Posterior vena cava (tissue), 2 donors: ENCODE results near the gene HOXB5. TPM values are rescaled to one million over a fixed set of nuclear protein-coding genes. Genes with fewer than 3 reads are reported as not detected.

Experiments used
- DNase-seq: peaks from one replicate; pipeline ENCODE4 v3.0.0-alpha.2; 2020; ENCODE audit warnings: low spot score
- intact Hi-C, 2 donors: fragments of 100-400 bp; cut with DNase I; formaldehyde crosslinking; loops; one replicate each; pipeline versions ENCODE4 v1.14.1 to v1.14.2; 2022 to 2023
- long read RNA-seq, 2 donors: library from polyadenylated mRNA; unstranded; transcript quantifications; one replicate each; pipeline ENCODE4 v2.0.0, GENCODE V29; 2020 to 2021
- total RNA-seq, 2 donors: library from RNA; stranded (reverse); fragmentation: NEBNext Ultra II Directional; extraction: Animal tissue kit (Norgen Biotek cat#: 25700); gene quantifications; one replicate each; pipeline ENCODE4 v1.2.1, GENCODE V29; 2021
- donor health status: DM: yes; HTN: yes; CAD: no.
- donor health status: DM: yes; HTN: yes; CAD: no.

Gene HOXB5
- 1 to 10 TPM; 1.1 to 2.8 TPM for total RNA-seq
- long read RNA-seq, donor 1 = 0 reads
- long read RNA-seq, donor 2 = 0 reads

DNA sequence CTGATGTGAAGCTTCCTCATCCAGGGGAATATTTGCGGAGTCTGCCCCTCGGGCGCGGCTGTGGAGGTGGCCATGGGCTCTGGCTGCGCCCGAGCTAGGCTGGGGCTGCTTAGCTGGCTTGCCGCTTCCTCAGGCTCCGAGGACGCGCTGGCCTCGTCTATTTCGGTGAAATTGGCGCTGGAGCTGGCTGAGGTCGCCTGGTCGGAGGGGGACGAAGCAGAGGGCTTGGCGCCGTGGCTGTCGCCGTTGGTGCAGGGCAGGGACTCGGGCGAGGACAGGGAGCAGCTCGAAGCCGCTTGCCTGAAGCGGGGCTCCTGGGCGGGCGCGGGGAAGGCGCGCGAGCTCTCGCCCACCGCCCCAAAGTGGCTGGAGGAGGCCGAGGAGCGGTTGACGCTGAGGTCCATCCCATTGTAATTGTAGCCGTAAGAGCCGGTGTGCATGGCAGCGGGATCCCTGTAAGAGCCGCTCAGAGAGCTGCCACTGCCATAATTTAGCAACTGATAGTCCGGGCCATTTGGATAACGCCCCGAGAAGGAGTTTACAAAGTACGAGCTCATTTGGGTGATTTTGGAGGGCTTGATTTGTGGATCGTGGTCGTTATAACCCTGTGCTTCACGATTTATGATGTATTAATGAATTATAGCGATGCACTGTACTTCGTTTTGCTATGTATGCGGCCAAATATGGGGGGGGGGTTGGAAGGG lies at the start of gene HOXB5:
HOXB5 (minus strand) TSS at position 654 of the 704 bp plus-strand sequence; CDS start at position 557, 97 bp downstream.
- intact Hi-C loops = loop anchor here (5.0 to 10.0 kb wide), 2 partner anchors 238 to 241 kb away; no protein-coding TSS in a partner anchor

DNA sequence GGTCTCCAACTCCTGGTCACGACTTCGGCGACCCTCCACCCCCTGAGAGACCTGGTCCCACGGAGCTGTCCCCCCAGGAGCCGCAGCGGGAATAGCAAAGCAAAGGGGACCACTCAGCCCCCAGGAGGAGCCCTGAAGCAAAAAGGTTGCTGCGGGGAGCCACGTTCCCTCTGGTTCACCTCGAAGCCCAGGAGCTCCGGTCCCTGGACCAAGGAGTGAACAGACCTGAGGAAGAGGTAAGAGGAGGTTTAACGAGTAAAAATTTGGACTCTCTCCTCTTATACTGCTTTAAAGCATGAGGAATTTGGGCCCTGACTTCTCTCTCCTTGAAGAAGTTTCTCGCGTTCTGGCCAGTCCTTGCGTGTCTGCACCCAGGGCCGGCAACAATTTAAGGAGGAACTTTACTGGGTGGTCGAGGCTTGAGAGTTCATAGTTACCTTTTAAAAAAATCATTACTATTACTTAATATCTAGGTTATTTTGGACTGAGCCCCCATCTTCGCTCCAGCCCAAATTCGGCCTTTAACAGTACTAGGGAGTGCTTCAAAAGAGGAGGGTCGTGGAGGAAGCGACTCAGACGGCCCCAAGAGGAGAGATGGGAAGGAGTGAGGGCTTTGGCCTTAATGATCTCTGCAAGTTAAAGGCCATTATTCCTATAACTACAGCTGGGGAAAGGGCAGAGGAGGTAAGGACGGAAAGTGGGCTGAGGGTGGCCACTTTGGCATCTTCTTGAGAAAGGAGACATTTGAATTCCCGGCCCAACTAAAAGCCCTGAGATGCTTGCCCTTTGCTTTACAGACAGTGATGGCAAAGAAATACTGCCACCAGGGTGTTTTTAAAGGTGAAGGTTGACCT lies 49.5 kb upstream of the HOXB5 start:
- intact Hi-C loops = no loop called here
- DNase-seq = no peak

More for the DNA sequence above, at the start of gene HOXB5:
- DNase-seq = no peak

DNA sequence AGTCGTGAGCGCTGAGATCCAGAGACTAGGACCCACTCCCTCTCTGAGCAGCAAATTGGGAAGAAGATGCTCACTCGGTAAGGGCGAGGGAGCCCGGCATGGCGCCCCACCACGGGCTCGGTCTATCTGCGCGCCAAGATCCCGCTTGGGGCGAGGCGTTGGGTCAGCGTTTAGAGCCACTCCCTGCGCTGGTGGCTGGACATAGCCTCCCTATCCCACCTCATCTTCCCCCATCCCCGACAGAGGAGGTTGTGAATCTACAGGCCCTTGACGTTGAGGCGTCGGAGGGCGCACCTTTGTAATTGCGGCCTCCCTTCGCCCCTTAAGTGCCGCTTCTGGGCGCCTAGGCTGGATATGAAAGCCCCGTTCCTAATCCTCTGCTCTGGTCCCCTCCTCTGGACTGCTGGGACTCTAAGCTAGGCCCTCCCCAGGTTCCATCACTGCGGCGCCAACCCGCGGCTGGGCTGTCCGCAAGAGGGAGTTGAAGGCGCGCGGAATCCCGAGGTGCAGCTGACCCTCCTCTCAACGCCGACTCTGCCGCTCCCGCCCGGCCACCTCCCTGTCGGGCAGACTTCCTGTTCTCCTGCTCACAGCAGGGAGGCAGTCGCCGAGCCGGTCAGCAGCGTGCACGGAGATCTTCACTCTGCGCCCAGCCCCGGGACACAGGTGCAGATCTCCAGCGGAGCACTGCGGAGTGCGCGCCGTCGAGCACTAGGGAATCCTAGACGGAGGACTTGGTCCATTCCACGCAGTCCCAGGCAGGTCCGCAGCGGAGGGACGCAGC lies 48.7 kb upstream of the HOXB5 start:
- intact Hi-C loops = no loop called here
- no peak for DNase-seq

DNA sequence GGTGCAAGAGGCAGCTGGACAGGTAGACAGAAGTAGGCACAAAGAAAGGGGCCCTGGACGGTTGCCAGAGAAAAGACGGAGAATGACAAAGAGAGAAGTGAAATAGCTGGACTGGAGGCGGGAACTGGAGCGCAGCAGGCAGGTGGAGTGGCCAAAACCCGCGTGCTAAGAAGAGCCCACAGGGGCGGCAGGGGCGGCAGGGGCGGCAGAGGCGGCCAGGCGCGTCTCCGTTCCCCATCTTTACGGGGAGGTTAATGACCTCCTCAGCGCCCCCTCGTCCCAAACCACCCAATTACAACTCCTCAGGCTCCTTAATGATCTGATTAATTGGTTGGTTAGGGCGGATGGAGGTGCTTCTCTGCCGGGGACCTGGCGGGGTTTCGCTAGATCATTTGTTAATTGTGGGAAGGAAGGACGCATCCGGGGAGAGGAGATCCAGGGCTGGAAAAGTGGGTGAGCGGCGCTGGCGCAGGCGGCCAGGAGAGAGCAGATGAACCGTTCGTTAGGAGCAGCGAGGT lies 48.0 kb upstream of the HOXB5 start:
- no peak for DNase-seq
- intact Hi-C loops = no loop called here

DNA sequence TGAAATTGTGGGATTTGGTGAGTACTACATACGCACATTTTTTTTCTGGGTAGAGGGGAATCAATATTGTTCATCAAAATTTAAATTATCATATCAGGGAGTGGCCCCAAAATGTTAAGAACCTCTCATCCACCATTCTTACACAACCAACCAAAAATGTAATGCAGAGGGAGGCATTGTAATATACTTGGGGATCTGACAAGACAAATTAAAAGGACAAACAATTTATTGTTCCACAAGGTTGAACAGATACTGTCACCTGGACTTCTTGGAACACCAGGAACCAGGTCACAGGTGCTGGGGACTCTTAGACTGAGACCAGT lies 47.2 kb upstream of the HOXB5 start:
- DNase-seq = no peak
- intact Hi-C loops = no loop called here

DNA sequence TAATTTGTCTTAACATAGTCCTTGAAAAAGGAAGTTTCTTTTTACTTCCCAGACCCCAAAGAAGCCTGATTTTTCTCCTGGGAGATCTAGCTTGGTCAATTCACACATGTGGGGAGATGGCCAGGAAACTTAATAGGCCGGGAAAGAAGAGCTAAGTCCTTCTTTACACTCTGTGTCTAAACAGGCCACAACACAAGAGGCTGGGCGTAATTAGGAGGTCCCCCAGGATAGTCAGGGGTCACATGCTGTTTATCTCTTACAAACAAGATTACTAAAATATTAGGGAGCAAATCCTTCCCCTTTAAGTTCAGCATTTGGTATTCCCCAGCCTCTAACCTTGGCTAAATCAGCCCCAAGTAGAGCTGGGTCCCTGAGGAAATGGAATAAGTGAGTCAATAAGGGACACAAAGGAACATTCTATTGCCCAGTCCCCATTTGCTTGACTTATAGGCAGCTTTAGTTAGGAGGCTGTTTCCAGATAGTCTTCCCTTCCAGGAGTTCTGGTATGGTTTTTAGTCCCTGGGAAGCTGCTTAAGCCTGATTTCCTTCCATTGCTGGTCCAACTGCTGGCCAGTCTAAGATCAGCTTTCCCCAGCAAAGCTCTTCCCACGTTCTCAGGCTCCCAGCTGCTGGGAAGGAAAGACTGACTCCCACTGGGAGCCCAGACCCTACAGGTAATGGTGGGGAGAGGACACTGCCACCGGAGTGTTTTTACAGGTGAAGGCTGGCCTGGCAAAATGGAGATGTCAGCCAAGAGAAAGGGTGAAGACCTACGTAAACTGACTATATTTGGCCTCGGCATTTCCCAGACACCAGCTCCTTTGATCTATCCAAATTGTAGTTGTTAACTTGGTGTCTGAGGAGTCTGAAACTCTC lies 46.6 kb upstream of the HOXB5 start:
- intact Hi-C loops = no loop called here
- no peak for DNase-seq

DNA sequence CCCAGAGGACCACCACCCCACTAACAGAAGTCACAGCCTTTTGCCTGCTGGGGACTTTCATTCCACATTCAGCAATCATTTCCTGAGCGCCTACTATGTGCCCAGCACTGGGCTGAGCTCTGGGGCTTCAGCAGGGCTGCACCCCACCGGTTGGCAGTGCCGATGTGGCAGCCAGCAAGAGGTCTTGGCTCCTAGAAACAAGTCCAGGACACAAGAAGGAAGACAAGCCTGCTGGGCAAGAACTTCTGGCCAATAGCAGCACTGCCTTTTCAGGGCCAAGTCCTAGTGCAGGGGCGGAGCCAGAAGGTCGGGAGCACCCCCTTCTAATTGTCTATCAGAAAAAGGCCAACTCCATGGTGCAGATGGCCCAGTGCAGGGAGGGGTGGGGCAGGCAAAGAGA lies 45.6 kb upstream of the HOXB5 start:
- intact Hi-C loops = no loop called here
- DNase-seq = peak; percentile 58

DNA sequence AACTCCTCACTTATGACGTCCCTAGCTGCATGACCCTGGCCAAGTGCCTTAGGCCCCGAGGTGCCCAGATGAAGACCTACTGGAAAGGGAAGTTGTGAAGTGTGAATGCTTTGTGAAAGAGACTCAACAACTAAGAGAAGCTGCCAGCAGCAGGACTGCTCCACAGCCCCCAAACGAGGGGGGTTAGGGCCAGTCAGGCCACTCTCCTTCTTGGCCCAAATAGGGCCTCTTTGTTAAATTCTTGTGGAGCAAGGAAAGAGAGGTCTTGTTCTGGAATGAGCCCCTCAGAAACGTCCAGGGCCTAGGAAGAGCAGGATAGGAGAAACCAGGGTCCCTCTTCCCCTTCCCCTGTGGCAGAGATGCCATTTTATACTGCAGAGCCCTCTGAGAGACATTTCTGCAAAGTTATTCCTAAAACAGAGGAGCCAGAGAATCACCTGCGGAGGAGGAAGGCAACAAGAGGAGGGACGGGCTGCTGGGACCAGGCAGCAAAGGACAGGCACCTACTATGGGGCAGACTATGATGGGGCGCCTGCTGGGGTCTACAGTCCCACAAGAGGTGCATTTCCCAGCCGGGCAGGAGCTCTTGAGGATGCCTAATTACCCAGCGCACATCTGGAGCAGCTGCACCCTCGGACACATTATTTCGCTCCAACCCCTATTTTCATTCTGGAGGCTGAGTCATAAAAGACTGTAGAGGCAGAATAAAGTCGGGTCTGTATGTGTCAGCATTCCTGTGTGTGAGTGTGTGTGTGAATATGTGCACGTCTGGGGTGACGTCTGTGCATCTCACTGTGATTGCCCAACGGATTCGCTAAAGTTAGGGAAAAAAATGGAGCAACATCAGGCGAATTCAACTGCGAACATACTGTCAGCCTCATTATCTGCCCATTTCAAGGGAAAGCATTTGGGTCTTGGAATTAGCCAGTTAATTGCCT lies 44.0 kb upstream of the HOXB5 start:
- intact Hi-C loops = no loop called here
- peak; percentile 4 for DNase-seq

DNA sequence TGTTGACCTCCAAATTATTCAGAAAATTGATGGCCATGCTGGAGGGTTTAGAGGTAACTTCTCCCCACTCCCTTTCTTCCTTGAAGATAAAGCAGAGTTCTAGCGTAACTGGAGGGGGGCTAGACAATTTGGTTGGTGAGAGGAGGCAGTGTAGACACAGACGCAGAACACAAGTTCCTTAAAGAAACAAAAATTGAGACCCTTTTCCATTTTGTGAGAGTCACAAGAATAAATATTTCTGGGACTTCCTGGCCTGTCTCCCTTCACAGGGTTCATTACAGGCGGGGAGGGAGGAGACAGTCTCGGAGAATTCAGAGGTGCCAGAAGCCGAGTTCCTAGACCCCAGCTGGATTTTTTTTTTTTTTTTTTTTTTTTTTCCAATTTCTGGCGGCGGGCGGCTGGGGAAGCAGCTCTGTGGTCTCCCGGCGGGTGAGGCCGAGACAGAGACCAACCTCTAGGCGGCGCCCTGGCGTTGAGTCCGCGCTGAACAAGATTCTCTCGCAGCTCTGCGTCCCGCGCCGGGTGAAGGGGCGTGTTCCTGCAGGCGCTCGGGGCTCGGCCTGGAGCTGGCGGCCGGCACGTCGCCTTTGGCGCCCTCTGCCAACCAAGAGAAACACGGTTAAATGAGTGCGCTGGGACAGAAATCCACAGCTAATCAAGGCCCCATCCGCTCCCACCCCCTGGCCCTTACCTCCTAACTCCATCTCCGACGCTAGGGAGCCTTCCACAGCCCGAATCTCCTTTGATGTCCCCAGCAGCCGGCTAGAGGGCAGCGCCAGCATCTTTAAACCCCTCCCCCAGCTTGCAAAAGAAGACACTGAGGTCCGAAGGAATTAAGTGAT lies 42.8 kb upstream of the HOXB5 start:
- intact Hi-C loops = no loop called here
- no peak for DNase-seq

DNA sequence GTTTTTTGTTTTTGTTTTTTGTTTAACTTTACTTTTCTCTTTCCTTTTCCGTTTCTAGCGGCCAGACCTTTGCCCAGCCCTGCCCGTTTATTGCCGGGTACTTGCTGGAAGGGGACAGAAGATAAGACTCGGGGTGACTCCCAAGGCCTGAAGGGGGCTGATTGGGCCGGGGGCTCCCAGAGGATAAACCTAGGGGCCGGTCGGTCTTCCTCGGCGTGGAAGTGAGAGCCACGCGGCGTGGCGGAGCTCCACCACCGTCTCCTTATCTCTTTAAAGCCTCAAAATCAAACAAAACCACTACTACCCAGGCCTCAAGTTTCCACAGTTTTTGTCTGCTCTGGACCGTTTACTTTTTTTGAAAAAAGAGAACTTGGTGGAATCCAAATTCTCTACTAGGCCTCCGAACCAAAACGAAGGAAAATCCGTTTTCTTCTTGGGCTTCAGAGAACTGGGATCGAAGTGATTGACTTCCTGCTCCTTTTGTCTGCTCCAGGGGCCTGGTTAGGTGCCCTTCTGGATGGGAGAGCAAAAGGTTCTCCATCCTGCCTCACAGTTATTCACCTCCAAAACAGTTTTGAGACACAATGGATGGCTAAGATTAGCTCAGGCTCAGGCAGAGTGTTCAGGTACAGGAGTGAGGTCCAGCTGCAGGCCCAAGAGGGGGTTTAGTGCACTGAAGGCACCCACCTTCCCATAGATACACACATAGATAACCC lies 41.1 kb upstream of the HOXB5 start:
- intact Hi-C loops = no loop called here
- no peak for DNase-seq

DNA sequence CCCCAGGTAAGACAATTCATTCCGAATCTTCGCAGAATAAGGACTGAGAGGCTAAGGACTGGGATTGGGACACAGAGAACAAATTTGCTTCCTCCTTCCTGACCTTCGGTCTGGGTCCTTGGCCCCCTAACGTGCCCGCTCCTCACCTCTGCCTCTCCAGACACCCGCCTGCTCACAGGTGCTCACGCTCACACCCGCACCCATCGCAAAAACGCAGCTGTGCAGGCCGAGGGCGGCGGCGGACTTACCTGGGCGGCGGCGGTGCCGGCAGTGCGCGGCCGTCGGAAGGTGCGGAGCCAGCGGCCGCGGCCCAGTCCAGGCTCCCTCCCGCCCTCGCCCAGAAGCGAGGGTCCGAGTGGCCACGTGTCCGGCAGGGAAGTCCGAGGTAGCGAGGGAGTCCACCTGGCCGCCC lies 39.7 kb upstream of the HOXB5 start:
- peak; percentile 66 for DNase-seq
- intact Hi-C loops = no loop called here

DNA sequence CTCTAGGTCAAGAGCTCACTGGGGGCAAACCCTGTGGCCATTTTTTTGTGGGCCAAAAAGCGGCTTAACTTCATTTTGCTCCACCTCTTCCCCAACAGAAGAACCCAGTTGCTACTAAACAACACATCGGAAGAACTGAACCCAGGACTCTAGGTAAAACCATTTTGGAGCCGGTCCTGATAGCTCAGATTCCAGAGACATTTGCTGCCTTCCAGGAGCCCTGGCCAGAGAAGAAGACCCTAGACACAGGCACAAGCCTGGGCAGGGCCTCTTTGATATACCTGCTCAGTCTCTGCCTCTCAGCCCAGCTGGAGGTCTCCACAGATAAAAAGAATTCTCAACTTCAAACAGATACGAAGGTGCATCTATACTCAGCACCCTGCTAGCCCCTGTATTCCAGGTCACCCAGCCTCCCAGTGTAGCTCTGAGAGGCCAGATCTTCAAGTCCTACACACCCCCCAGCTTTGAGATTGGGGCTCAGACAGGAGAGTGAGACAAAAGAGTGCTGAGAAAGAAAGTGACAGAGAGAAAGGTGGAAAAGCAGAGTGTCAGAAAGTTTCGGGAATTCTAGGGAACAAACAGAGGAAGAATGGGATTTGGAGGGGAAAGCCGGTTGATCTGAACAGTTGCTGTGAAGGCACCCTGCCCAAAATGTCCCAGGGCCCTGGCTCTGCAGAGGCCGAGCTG lies 39.1 kb upstream of the HOXB5 start:
- intact Hi-C loops = no loop called here
- DNase-seq = peak; percentile 31

DNA sequence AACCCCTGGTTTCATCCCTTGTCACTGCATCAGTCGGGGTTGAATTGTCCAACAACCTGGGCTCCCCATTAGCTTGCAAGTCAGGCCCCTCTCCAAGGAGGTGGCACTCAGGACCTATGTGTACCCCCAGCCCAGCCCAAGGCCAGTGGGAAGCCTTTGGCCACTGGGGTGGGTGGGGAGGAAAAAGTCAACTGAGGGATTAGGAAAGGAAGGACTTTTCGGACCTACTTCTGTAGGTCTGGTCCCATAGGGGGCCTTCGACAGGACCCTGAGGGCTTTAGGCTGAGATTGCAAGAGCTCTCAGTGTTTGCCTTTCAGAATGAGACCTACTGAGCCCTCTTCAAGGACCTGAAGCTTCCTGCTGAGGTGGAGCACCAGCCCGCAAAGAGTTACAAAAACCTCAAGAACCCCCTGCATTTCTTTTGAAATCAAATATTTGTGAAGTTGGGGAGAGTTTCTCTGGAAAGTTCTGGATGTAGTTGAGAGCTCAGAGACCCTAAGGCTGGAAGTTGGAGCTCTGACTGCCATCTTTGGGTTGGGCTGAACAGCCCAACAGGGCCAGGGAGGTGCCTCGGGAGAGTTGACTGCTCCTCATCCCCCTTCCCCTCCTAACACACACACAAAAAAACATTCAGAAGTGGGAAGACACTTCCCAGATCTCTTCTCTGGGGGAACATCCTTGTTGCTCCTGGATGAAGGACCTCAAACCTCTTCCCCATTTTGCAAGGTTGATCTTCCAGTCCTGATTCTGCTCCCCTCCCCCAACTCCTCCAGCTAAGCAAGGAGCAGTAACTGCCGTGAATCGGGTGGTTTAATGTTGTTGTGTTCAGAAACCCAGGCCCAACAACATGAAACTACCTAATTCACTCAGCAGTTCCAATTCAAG lies 38.4 kb upstream of the HOXB5 start:
- peak; percentile 65 for DNase-seq
- intact Hi-C loops = no loop called here

DNA sequence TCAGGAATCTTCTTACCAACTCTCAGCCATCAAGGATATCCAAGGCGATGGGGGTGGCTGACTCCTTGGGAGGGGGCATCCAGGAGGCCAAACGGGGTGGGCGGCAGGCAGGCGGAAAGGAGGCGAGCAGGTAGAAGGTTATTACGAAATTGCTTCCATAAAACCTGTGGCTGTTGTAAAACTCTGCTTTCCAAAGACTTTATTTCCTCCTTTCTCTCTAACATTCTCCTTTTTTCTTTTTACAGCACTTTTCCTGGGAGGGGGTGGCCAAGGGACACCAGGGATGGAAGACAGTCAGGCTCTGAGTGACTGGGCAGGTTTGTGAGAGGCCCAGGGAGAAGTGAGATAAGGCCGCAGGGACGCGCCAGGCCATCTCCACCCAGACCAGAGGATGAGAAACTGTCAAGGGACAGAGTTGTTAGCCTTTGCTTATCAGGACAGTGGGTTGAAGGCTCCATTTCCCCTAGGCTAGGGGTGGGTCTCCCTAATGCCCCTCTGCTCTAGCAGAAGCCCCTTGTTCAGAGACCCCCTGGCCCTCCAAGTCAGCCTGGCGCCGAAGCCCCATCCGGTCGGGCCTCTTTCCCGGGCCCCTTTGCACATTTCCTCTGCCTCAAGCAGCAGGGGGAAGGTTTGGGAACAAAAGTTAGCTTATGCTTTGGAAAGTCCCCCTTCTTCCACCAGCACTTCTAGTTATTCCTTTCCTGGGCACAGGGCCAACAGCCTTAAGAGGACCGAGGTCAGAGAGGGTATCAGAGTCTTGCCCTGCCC lies 37.5 kb upstream of the HOXB5 start:
- DNase-seq = peak; percentile 55
- intact Hi-C loops = no loop called here
